ENCODE results near the gene SNORC. TPM values are rescaled to one million over a fixed set of nuclear protein-coding genes. Genes with fewer than 3 reads are reported as not detected.

The SNORC gene
- total RNA-seq, 1 experiment from 2014 or later, result 3.4 TPM

DNA sequence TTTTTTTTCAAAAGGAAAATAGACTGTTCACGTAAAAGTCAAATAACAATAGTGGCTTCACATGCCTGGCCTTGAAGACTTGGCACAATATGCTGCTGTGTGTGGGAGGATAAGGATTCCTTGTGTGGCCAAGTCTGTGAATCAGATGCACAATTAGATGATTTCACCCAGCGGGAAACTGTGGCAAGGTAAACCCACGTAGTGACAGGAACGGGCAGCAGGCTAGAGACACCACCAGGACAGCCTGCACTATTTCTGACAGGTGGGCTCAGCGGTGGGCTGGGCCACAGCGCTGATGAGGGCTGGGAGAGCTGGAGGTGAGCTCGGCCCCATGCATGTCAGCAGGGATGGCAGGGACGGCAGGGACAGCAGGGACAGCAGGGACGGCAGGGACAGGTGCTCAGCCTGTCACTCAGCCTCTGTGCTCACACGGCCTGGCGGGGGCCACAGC, 21.6 kb downstream of the SNORC start (continued):
- TF ChIP-seq, protein P1, sequence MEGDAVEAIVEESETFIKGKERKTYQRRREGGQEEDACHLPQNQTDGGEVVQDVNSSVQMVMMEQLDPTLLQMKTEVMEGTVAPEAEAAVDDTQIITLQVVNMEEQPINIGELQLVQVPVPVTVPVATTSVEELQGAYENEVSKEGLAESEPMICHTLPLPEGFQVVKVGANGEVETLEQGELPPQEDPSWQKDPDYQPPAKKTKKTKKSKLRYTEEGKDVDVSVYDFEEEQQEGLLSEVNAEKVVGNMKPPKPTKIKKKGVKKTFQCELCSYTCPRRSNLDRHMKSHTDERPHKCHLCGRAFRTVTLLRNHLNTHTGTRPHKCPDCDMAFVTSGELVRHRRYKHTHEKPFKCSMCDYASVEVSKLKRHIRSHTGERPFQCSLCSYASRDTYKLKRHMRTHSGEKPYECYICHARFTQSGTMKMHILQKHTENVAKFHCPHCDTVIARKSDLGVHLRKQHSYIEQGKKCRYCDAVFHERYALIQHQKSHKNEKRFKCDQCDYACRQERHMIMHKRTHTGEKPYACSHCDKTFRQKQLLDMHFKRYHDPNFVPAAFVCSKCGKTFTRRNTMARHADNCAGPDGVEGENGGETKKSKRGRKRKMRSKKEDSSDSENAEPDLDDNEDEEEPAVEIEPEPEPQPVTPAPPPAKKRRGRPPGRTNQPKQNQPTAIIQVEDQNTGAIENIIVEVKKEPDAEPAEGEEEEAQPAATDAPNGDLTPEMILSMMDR (IDR thresholded peaks at IDR 0.05), result no peak
- TF ChIP-seq ZNF425 (CRISPR knock-in tag; conservative IDR thresholded peaks at IDR 0.05), result no peak
- TF ChIP-seq TEAD1 (CRISPR knock-in tag; IDR thresholded peaks at IDR 0.05), result no peak

GRCh38 chr2:232892221-232892620, 22.2 kb downstream of the SNORC start:
- ChIA-PET POLR2A (no interaction called here), CTCF (no interaction called here)
- peaks cover 3% of the 10 kb centered on the region; the same call in 1 of the 2 replicates for H3K27me3 Mint-ChIP-seq (ENCODE audit: low read depth)

More at GRCh38 chr2:232892221-232892620, 22.2 kb downstream of the SNORC start:
- DNase-seq (ENCODE audit: low spot score), result no peak
- Mint-ChIP-seq H3K9me3 (no peaks in the 10 kb centered on the region), H3K27ac (no peak overlapping the region), H3K36me3 (no peaks in the 10 kb centered on the region), H3K4me1 (peaks cover 26% of the 10 kb centered on the region), H3K4me3 (no peak overlapping the region)
- no peak for ATAC-seq
- TF ChIP-seq ATF1 (CRISPR knock-in tag; IDR thresholded peaks at IDR 0.05) (no peak), ZBTB21 (CRISPR knock-in tag; IDR thresholded peaks at IDR 0.05; ENCODE audit: borderline replicate concordance) (no peak), E2F1 (CRISPR knock-in tag; IDR thresholded peaks at IDR 0.05) (no peak), NR1H2 (CRISPR knock-in tag; IDR thresholded peaks at IDR 0.05) (no peak), GTF2I (CRISPR knock-in tag; conservative IDR thresholded peaks at IDR 0.05) (no peak), TP53 (CRISPR knock-in tag; IDR thresholded peaks at IDR 0.05) (no peak), NFE2L1 (CRISPR knock-in tag; IDR thresholded peaks at IDR 0.05) (no peak), EMX1 (CRISPR knock-in tag; IDR thresholded peaks at IDR 0.05) (no peak), FOXK1 (CRISPR knock-in tag; IDR thresholded peaks at IDR 0.05) (no peak), OVOL2 (CRISPR knock-in tag; IDR thresholded peaks at IDR 0.05; ENCODE audit: borderline replicate concordance) (no peak), JUN (CRISPR knock-in tag; IDR thresholded peaks at IDR 0.05) (no peak), ZNF232 (CRISPR knock-in tag; IDR thresholded peaks at IDR 0.05) (no peak), ZNF396 (CRISPR knock-in tag; IDR thresholded peaks at IDR 0.05; ENCODE audit: borderline replicate concordance) (no peak), NFATC4 (CRISPR knock-in tag; IDR thresholded peaks at IDR 0.05) (no peak), ETV6 (CRISPR knock-in tag; IDR thresholded peaks at IDR 0.05) (no peak), NR2C2 (CRISPR knock-in tag; IDR thresholded peaks at IDR 0.05) (no peak), ERG (CRISPR knock-in tag; IDR thresholded peaks at IDR 0.05) (no peak)
- TF ChIP-seq, protein P2, sequence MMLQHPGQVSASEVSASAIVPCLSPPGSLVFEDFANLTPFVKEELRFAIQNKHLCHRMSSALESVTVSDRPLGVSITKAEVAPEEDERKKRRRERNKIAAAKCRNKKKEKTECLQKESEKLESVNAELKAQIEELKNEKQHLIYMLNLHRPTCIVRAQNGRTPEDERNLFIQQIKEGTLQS (CRISPR knock-in tag; conservative IDR thresholded peaks at IDR 0.05), result no peak
- TF ChIP-seq, protein P3, sequence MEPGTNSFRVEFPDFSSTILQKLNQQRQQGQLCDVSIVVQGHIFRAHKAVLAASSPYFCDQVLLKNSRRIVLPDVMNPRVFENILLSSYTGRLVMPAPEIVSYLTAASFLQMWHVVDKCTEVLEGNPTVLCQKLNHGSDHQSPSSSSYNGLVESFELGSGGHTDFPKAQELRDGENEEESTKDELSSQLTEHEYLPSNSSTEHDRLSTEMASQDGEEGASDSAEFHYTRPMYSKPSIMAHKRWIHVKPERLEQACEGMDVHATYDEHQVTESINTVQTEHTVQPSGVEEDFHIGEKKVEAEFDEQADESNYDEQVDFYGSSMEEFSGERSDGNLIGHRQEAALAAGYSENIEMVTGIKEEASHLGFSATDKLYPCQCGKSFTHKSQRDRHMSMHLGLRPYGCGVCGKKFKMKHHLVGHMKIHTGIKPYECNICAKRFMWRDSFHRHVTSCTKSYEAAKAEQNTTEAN (CRISPR knock-in tag; IDR thresholded peaks at IDR 0.05), result no peak
- TF ChIP-seq, protein P4, sequence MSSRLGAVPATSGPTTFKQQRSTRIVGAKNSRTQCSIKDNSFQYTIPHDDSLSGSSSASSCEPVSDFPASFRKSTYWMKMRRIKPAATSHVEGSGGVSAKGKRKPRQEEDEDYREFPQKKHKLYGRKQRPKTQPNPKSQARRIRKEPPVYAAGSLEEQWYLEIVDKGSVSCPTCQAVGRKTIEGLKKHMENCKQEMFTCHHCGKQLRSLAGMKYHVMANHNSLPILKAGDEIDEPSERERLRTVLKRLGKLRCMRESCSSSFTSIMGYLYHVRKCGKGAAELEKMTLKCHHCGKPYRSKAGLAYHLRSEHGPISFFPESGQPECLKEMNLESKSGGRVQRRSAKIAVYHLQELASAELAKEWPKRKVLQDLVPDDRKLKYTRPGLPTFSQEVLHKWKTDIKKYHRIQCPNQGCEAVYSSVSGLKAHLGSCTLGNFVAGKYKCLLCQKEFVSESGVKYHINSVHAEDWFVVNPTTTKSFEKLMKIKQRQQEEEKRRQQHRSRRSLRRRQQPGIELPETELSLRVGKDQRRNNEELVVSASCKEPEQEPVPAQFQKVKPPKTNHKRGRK (CRISPR knock-in tag; IDR thresholded peaks at IDR 0.05; ENCODE audit: borderline replicate concordance), result no peak
